MCF 10A (cell line): Measurements from ENCODE around the gene EGFL8. TPM values are rescaled to one million over a fixed set of nuclear protein-coding genes. Genes with fewer than 3 reads are reported as not detected.
A peak's percentile ranks its signal among the peaks of the same experiment; 100 is the strongest.

Source experiments
- BruUV-seq: library from RNA; stranded (reverse); fragments of 400-500 nt; replicated peaks from 2 replicates; lab custom pipeline; 2021; lab: Mats Ljungman, UMichigan
- CTCF ChIA-PET: fragments of 300-600 bp; sonication (Branson Sonifier 250); formaldehyde crosslinking; extraction: SDS; loops from one replicate; lab custom pipeline; 2021; ENCODE audit warnings: antibody characterized with exemption, inconsistent platforms; lab: Yijun Ruan, JAX
- POLR2A ChIA-PET: fragments of 300-600, 350-650 bp; sonication (Branson Sonifier 250); formaldehyde crosslinking; extraction: SDS; loops from one replicate; lab custom pipeline; 2020; ENCODE audit warnings: antibody characterized with exemption, inconsistent platforms; lab: Yijun Ruan, JAX
- DNase-seq: peaks from one replicate; pipeline ENCODE4 v3.0.0-alpha.2; 2018; ENCODE audit not compliant: unreplicated experiment
- H3K27ac Mint-ChIP-seq: one replicate; pipeline ENCODE4 v1.8.0; 2022; ENCODE audit warnings: mild to moderate bottlenecking, low read depth, mixed read lengths; ENCODE audit not compliant: unreplicated experiment
- H3K27me3 Mint-ChIP-seq: one replicate; pipeline ENCODE4 v1.8.0; 2022; ENCODE audit warnings: mixed read lengths; ENCODE audit not compliant: insufficient read depth, unreplicated experiment
- H3K36me3 Mint-ChIP-seq: one replicate; pipeline ENCODE4 v1.8.0; 2022; ENCODE audit warnings: mild to moderate bottlenecking, moderate library complexity, mixed read lengths; ENCODE audit not compliant: insufficient read depth, unreplicated experiment
- H3K4me1 Mint-ChIP-seq: one replicate; pipeline ENCODE4 v1.8.0; 2022; ENCODE audit warnings: mixed read lengths; ENCODE audit not compliant: insufficient read depth, unreplicated experiment
- H3K4me3 Mint-ChIP-seq: one replicate; pipeline ENCODE4 v1.8.0; 2022; ENCODE audit warnings: mild to moderate bottlenecking, moderate library complexity, mixed read lengths; ENCODE audit not compliant: unreplicated experiment
- H3K9me3 Mint-ChIP-seq: one replicate; pipeline ENCODE4 v1.8.0; 2022; ENCODE audit warnings: mixed read lengths; ENCODE audit not compliant: unreplicated experiment
- CTCF ChIP-seq: fragments of 200-600 bp; IDR thresholded peaks from one replicate; pipeline ENCODE4 v1.8.0; 2022; ENCODE audit warnings: antibody characterized with exemption, mild to moderate bottlenecking; ENCODE audit not compliant: unreplicated experiment
- intact Hi-C: fragments of 100-400 bp; cut with micrococcal nuclease; formaldehyde crosslinking; loops from 2 replicates; pipeline ENCODE4 v1.14.1; 2022
- total RNA-seq: library from RNA; stranded (reverse); gene quantifications from 2 replicates; pipeline ENCODE4 v1.2.3, GENCODE V29; 2022

The EGFL8 gene
- total RNA-seq, 1 experiment from 2014 or later, result 3.1 TPM

- ChIA-PET CTCF (interaction anchor here (0.6 to 1.2 kb wide), 2 partner anchors 14 to 24 kb away, joined by 3 to 6 read pairs; no protein-coding TSS in a partner anchor), POLR2A (interaction anchor here (3.3 kb wide), 1 partner anchor 14 kb away, joined by 10 read pairs; no protein-coding TSS in a partner anchor)
- no peak for TF ChIP-seq CTCF
- Mint-ChIP-seq H3K36me3 (peaks cover 24% of the 10 kb centered on the region), H3K9me3 (no peaks in the 10 kb centered on the region), H3K27ac (no peak overlapping the region), H3K4me1 (peaks cover 17% of the 10 kb centered on the region), H3K27me3 (peaks cover 13% of the 10 kb centered on the region), H3K4me3 (peak overlapping the region; percentile 15)
- no TSS peak for BruUV-seq
- intact Hi-C loops, result no loop called here
- DNase-seq, result no peak
Measured at GRCh38 chr6:32132110-32132509, 32.3 kb upstream of the EGFL8 start.

GRCh38 chr6:32133786-32134185, 30.6 kb upstream of the EGFL8 start:
- Mint-ChIP-seq H3K27ac (no peak overlapping the region), H3K36me3 (peaks cover 18% of the 10 kb centered on the region), H3K27me3 (peaks cover 21% of the 10 kb centered on the region), H3K4me3 (no peak overlapping the region), H3K4me1 (peaks cover 6% of the 10 kb centered on the region), H3K9me3 (no peaks in the 10 kb centered on the region)
- no peak for DNase-seq
- TF ChIP-seq CTCF, result no peak
- intact Hi-C loops, result no loop called here
- CTCF ChIA-PET, result no interaction called here
- no TSS peak for BruUV-seq
- POLR2A ChIA-PET, result no interaction called here

GRCh38 chr6:32137454-32137853, 26.9 kb upstream of the EGFL8 start:
- Mint-ChIP-seq H3K27ac (no peak overlapping the region), H3K9me3 (no peaks in the 10 kb centered on the region), H3K4me3 (no peak overlapping the region), H3K36me3 (peaks cover 12% of the 10 kb centered on the region), H3K4me1 (peaks cover 5% of the 10 kb centered on the region), H3K27me3 (peaks cover 21% of the 10 kb centered on the region)
- CTCF ChIA-PET, result interaction anchor here (0.6 kb wide), 1 partner anchor 414 kb away, joined by 3 read pairs; no protein-coding TSS in a partner anchor
- intact Hi-C loops, result no loop called here
- no peak for DNase-seq
- no peak for TF ChIP-seq CTCF
- POLR2A ChIA-PET, result interaction anchor here (0.7 kb wide), 1 partner anchor 35 kb away, joined by 3 read pairs; no protein-coding TSS in a partner anchor
- no TSS peak for BruUV-seq

GRCh38 chr6:32139590-32139989, 24.8 kb upstream of the EGFL8 start:
- H3K4me1 Mint-ChIP-seq, result no peaks in the 10 kb centered on the region
- intact Hi-C loops, result no loop called here
- POLR2A ChIA-PET, result no interaction called here
- H3K4me3 Mint-ChIP-seq, result no peak overlapping the region
- peaks cover 5% of the 10 kb centered on the region for H3K36me3 Mint-ChIP-seq
- H3K27me3 Mint-ChIP-seq, result peaks cover 11% of the 10 kb centered on the region
- CTCF ChIA-PET, result interaction anchor here (0.6 to 0.8 kb wide), 4 partner anchors 21 to 1153 kb away, joined by 3 to 5 read pairs (median 4); no protein-coding TSS in a partner anchor
- BruUV-seq, result no TSS peak
- DNase-seq, result no peak
- TF ChIP-seq CTCF, result no peak
- H3K9me3 Mint-ChIP-seq, result no peaks in the 10 kb centered on the region
- H3K27ac Mint-ChIP-seq, result no peak overlapping the region
